Measurements from ENCODE around the gene RAB8B.

The RAB8B gene

GRCh38 chr15:63241316-63241715, 51.9 kb downstream of the RAB8B start:
- TF ChIP-seq CTCF (IDR thresholded peaks at IDR 0.05; ENCODE audit: extremely low read depth, missing control alignments) = no peak
- DNase-seq (ENCODE audit: low spot score) = no peak

GRCh38 chr15:63243101-63243500, 53.7 kb downstream of the RAB8B start:
- DNase-seq (ENCODE audit: low spot score) = no peak

GRCh38 chr15:63243776-63244175, 54.4 kb downstream of the RAB8B start:
- no peak for TF ChIP-seq CTCF (IDR thresholded peaks at IDR 0.05; ENCODE audit: extremely low read depth, missing control alignments)
- no peak for DNase-seq (ENCODE audit: low spot score)

More at GRCh38 chr15:63243101-63243500, 53.7 kb downstream of the RAB8B start:
- TF ChIP-seq CTCF (IDR thresholded peaks at IDR 0.05; ENCODE audit: extremely low read depth, missing control alignments) = no peak

GRCh38 chr15:63244399-63244798, 55.0 kb downstream of the RAB8B start:
- TF ChIP-seq CTCF (IDR thresholded peaks at IDR 0.05; ENCODE audit: extremely low read depth, missing control alignments) = no peak
- DNase-seq (ENCODE audit: low spot score) = no peak

GRCh38 chr15:63244976-63245645, 55.7 kb downstream of the RAB8B start:
- TF ChIP-seq CTCF (IDR thresholded peaks at IDR 0.05; ENCODE audit: extremely low read depth, missing control alignments) = no peak
- no peak for DNase-seq (ENCODE audit: low spot score)

- no peak for TF ChIP-seq CTCF (IDR thresholded peaks at IDR 0.05; ENCODE audit: extremely low read depth, missing control alignments)
- no peak for DNase-seq (ENCODE audit: low spot score)
Observed at GRCh38 chr15:63246691-63247469, 57.5 kb downstream of the RAB8B start.

GRCh38 chr15:63250312-63250965, 61.0 kb downstream of the RAB8B start:
- no peak for DNase-seq (ENCODE audit: low spot score)
- no peak for TF ChIP-seq CTCF (IDR thresholded peaks at IDR 0.05; ENCODE audit: extremely low read depth, missing control alignments)
